ENCODE measurements around the gene CFAP20DC.

DNA sequence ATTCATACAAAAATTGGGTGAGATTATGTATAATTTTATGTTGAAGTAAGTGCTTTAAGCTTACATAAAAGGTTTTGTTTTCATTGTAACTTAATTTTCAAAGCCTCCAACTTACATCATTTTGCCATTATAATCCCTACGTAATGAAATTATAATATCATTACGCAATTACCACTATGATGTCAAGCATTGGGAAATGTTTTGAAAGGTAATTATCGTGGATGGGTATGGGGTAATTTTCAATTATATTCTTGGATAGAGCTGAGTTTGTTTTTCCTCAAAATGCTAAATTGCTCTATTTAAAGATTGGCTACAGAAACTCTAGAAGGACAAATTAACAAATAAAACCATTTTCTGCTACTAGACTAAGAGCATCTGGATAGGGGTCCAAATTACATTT is 303.1 kb downstream of the CFAP20DC start:
- TF ChIP-seq, protein P1, sequence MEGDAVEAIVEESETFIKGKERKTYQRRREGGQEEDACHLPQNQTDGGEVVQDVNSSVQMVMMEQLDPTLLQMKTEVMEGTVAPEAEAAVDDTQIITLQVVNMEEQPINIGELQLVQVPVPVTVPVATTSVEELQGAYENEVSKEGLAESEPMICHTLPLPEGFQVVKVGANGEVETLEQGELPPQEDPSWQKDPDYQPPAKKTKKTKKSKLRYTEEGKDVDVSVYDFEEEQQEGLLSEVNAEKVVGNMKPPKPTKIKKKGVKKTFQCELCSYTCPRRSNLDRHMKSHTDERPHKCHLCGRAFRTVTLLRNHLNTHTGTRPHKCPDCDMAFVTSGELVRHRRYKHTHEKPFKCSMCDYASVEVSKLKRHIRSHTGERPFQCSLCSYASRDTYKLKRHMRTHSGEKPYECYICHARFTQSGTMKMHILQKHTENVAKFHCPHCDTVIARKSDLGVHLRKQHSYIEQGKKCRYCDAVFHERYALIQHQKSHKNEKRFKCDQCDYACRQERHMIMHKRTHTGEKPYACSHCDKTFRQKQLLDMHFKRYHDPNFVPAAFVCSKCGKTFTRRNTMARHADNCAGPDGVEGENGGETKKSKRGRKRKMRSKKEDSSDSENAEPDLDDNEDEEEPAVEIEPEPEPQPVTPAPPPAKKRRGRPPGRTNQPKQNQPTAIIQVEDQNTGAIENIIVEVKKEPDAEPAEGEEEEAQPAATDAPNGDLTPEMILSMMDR (IDR thresholded peaks at IDR 0.05): no peak
- TF ChIP-seq POLR2A (IDR thresholded peaks at IDR 0.05): no peak
